HG03108 (cell line): ENCODE results near the gene NT5DC4.

Experiments used
- ATAC-seq: cut with Tn5 transposase; IDR thresholded peaks from one replicate; pipeline ENCODE4 v1.9.1; 2021; ENCODE audit warnings: moderate library complexity; ENCODE audit not compliant: unreplicated experiment

The NT5DC4 gene

DNA sequence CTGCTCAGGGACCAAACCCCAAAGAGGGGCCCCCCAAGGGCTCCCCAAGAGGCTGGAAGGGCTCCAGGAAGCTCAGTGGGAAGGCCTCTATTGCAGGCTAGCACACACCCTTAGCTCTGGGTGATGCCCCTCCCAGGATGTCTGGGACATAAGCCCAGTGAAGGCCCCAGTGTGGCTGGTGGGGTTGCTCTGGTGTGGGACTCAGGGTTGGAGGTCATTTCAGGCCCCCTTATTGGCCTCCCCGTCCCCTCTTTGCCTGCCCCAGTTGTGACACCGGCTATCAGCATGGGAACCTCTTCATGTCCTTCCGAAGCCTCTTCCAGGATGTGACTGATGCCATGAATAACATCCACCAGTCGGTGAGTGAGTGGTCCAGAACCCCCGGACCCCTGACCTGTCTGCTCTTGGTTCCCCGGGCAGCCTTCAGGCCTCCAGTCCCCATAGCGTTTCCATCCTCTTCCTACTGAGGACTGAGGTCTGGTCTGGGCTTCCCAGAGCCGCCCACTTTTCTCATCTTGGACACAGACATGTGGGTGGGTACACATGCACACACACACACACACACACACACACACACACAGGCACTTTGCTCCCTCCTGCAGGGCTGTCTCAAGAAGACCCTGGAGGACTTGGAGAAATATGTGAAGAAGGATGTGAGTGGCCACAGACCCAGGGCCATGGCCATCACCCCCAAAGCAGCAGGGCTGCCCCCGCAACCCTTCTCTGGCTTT is 2.2 kb downstream of the NT5DC4 start:
- no peak for ATAC-seq

DNA sequence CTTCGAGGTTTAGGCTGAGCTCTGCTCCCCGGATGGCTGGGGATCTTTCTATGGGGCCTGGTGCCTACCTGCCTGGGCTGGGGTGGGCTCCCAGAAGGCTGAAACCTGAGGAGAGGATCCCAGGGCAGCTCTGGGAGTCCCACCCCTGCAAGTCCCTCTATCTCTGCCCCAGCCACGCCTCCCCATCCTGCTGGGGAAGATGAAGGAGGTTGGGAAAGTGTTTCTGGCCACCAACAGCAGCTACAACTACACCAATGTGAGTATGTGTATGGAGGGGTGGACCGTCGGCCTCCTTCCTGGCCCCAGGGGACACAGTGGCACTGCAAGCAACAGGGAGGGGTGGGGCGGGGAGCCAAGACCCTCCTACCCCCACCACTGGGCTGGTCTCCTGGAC is 2.7 kb downstream of the NT5DC4 start:
- ATAC-seq: no peak

DNA sequence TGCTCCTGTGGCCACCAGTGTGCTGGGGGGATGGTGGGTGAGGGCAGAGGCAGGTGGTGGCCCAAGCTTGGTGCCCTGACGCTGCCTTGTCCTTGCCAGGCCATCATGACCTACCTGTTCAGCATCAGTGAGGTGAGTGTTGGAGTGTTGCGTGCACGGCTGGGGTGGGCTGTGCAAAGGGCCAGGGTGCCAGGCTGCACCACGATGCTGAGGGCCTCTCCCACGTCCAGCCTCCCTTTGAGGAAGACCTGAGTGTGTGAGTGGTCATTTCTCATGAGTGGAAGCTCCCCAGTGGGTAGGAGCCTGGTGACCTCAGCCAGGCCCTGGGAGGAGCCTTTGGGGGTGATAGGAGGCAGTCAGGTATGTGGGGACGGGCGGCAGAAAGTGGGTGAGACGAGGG is 3.2 kb downstream of the NT5DC4 start:
- ATAC-seq: no peak

DNA sequence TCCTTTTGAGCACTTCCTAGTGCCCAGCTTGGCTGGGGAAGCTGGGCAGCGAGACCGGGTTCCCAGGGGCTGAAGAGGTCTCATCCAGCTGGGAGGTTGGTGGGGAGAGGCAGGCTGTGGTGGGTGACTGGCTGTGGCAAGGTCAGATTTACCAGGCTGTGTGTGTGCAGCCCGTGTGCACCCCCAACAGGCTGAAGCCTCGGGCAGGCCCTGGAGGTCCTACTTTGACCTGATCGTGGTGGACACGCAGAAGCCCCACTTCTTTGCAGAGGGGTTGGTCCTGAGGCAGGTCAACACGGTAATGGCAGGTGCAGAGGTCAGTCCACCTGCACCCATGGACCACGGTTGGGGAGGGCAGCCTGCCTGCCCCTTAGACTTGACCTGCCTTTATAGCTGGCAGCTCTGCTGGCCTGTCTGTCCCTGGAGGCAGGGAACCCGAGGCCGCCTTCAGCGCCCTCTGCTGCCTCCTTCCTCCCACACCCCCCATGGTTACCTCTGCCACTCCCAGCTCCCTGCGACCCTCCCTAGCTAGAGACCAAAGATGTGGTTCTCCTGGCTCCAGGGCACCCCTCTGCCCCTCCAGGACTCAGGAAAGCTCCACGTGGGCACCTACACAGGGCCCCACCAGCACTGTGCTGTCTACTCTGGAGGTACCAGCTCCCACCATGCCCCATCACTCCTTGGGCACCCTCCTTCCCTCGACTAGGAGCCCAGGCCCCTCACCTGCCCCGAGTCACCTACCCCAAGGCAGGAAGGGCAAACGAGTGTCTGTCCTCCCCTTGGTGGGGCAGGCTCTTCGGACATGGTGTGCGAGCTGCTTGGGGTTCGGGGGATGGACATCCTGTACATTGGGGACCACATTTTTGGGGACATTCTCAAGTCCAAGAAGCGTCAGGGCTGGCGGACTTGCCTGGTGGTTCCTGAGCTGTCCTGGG is 4.0 kb downstream of the NT5DC4 start:
- ATAC-seq: no peak

DNA sequence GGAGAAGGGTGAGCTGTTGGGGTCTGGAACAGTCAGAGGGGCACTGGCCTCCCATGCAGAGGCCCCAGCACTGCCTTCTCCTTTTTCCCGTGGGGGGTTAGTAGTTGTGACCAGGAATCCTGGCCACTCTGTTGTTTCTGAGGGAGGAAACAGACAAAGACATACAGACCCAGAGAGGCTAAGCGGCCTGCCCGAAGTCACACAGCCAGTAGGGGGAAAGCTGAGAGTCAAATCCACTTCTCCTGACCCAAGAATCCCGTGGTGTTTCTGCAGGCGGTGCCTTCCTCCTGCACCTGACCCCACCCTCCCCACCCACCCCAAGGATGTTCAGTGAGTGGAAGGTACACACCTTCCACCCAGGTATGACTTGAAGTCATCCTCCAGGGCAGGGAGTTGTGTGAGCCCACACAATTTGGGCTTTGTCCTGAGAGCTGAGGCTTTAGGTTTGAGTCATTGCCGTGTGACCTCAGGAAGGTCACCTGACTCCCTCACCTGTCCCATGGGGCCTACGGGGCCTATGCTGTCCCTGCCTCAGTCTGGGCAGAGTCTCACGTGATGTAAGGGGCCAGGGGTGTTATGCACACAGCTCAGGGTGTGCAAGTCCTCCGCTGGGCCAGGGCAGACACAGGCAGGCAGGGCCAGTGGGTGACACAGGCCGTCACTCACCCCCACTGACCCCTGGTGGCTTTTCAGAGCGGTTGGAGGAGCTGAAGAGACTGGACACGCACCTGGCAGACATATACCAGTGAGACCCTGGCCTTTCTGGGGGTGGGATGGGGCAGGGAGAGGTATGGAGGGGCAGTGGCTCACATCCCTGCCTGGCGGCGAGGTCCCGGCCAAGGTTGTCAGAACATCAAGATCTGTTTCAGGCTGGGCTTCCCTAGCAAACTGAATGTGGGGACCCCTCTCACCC is 5.0 kb downstream of the NT5DC4 start:
- ATAC-seq: peak; percentile 48

DNA sequence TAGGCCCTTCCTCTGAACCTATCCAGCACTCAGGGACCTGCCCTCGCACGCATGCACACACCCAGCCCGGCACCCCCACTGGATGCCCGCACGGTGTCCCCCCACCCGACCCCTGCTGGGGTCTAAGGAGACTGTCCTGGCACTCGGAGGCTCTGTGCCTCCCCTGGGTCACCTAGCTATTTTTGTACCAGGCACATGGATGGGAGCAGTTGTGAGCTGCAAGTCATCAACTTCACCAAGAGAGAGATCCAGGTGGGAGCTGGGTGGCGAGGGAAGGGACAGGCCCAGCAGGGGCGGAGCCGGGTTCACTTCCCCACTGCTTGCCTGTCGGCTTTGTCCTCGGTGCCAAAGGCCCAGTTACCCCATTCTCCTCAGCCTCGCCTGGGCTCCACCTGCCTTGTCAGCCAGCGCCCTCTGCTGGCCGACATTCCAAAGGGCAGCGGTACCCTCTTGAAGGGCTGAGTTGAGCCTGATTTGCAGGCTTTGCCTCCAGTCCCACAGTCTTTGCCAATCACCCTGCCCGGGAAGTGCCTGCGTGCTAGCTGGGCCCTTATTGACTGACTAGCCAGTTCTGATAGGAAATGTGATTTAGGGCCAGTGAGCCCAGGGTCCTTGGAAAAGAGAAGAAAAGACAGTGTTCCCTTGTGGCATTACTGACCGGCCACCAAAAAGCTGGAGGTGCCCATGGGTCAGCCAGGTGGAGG is 5.8 kb downstream of the NT5DC4 start:
- peak; percentile 55 for ATAC-seq

- no peak for ATAC-seq
Measured at GRCh38 chr2:112727276-112728028, 6.6 kb downstream of the NT5DC4 start.

- ATAC-seq: no peak
Measured at GRCh38 chr2:112728029-112728362, 7.2 kb downstream of the NT5DC4 start.

DNA sequence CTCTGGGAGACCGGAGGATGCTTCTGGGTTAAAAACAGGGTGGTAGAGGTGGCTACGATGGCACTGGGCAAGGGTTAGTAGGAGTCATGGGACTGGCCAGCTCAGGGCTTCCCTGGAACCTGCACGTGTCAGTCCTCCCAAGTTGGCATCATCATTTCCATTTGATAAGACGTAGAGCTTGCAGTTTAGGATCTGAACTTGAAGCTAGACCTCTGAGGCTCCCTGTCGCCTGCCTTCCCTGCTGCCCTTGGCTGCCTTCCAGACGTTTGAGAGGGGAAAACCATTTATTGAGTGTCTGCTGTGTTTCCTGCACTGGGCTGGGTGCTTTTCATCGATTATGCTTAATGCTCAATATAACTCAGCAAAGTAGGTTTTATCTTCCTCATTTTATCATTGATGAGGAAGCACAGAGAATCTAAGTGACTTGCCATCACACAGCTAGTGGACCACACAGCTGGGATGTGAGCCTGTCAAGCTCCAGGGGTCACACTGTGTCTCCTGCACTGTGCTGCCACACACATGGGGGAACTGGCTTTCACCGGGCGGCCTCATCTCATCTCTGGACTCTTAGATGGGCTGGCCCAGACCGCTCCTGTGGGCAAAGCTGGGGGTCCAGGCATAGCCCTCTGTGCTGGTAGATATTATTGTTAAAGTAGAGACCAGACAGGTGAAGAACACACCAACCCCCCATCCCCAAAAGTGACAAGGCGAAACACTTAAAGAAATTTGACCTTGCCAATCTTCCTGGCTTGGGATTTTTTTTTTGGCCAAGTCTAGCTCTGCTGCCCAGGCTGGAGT is 7.8 kb downstream of the NT5DC4 start:
- ATAC-seq: no peak

DNA sequence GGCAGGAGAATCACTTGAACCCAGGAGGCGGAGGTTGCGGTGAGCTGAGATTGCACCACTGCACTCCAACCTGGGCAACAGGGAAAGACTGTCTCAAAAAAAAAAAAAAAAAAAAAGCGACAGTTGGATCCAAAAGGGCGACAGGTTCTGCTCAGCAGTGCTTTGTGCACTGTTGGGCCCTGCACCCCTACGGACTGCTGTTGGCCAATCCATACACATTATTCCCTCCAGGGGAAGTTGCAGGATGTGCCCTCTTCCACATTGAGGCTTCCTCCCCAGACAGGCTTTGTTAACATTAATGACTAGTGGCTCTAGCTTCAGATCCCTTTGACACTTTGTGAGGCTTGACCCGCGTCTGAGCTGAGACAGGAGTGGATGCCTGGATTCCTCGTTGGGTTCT is 9.4 kb downstream of the NT5DC4 start:
- no peak for ATAC-seq

DNA sequence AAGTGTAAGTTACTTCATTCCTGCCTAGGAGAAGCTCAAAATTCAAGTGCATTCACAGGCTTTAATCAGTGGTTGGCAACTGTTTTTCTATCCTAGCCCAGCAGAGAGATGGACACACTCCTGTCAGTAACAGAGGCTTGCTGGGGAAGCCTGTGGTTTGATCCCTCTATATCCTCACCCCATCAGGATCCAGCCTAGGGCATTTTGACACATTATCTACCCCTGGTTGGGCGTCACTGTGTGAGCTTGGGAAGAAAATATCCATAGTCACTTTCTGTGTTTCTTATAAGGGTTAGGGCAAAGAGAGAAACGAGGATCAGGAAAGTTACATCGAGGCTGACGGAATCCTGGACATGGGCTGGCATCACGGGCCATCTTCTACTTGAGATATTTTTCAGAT is 10.0 kb downstream of the NT5DC4 start:
- ATAC-seq: no peak

GRCh38 chr2:112731479-112731878 is 10.7 kb downstream of the NT5DC4 start:
- ATAC-seq: no peak

DNA sequence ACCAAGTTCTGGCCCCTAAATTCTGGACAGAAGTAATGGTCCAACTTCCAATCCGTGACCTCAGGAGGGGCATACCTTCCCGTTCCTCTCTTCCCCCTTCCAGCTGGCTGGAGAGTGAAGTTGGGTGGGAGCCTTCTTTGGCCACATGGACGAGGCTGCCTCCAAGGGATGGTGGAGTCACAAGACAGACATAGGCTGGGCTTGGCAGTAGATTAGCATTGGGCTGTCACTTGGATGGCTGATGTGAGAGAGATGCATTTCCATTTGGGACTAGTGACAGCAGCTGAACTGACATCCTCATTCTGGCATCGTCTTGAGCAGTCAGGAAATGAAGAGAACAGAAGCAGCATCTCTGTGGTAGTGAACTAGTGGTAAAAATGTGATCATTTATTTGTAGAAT is 12.6 kb downstream of the NT5DC4 start:
- no peak for ATAC-seq

DNA sequence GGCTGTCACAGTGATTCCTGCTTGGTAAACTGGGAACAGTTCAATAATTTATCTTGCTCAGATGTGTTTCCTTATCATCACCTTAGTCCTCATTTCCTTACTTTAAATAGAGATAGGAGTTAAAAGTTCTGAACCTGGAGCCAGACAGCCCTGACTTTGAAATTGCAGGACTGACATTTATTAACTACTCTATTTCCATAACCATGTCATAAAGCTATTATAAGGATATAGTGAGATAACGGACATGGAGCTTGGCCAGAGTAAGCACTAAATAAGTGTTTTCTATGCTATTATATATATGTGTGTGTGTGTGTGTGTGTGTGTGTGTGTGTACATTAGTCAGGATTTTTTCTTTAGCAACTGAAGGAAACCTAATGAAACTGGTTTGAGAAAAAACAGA is 13.1 kb downstream of the NT5DC4 start:
- no peak for ATAC-seq

DNA sequence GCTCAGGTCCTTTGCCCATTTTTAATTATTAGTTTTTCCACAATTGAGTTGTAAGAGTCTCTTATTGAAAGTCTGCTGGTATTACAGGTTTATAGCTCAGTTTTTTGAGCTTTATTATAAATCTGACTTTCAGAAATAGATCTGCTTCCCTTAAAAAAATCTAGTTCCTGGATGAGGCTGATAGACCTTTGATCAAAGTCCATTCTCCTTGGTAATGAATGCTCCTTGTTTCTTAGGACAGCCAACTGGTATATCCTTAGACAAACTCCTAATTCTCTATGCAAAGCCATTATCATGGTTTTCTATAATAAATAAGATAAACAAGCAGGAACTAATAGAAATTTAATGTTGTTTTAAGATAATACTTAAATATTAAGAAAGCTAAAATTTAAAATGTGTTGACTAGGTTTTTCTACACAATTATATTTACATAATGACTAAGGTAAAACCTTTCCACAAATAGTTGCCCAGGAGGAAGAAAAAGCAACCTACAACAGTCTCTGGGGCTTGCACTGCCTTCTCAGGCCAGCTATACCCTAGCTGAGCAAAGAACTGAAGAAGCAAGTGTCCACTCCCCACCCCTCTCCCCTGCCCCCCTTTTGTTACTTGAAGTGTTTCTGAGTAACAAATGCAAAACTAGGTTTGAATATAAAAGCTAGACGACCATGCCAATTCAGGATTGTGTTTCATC is 16.9 kb downstream of the NT5DC4 start:
- ATAC-seq: no peak

DNA sequence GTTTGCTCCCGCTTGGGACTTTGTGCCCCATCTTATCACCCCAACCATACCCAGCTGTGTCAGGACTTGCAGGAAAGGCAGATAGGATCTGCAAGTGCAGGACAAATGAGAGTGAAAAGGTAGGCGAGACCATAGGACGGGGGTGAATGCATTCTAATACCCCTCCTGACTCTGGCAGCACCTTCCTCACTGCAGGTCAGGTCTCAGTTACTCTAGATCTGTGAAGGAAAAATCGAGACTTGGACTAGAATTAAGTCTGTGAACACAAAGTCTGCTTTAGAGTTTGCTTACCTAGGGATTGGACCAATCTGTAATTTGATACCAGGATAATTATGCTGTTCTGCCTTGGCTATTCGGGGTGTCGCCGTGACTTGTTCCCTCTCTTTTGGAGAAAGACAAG is 19.7 kb downstream of the NT5DC4 start:
- ATAC-seq: no peak

GRCh38 chr2:112749755-112750559 is 29.1 kb downstream of the NT5DC4 start:
- ATAC-seq: no peak

- no peak for ATAC-seq
Measured at GRCh38 chr2:112750560-112750843, 29.7 kb downstream of the NT5DC4 start.
